Large intestine (tissue), 3 donors: ENCODE measurements around the gene KIRREL2. TPM values are rescaled to one million over a fixed set of nuclear protein-coding genes. Genes with fewer than 3 reads are reported as not detected.

Experiments
- DNase-seq, 2 donors: peaks; one replicate each; pipeline versions ENCODE4 v3.0.0 to v3.0.0-alpha.2; 2013
- H3K27ac ChIP-seq: one replicate; pipeline ENCODE4 v1.5.1; 2013; ENCODE audit warnings: low read length
- H3K27me3 ChIP-seq: 2 replicates; pipeline ENCODE4 v1.6.1; 2013; ENCODE audit warnings: low read length; ENCODE audit not compliant: control insufficient read depth, insufficient read depth
- H3K36me3 ChIP-seq: 2 replicates; pipeline ENCODE4 v1.6.1; 2013; ENCODE audit warnings: low read length; ENCODE audit not compliant: control insufficient read depth, insufficient read depth
- H3K4me1 ChIP-seq: one replicate; pipeline ENCODE4 v1.6.1; 2013; ENCODE audit warnings: low read length; ENCODE audit not compliant: control insufficient read depth, insufficient read depth
- H3K4me3 ChIP-seq: one replicate; pipeline ENCODE4 v1.5.1; 2013; ENCODE audit warnings: low read length
- H3K9me3 ChIP-seq: one replicate; pipeline ENCODE4 v1.6.1; 2013; ENCODE audit warnings: mild to moderate bottlenecking, low read depth, low read length, moderate library complexity; ENCODE audit not compliant: control insufficient read depth
- WGBS: methylation state at CpG from one replicate; pipeline ENCODE4 v1.1.5; 2013; ENCODE audit warnings: low lambda C conversion rate; ENCODE audit not compliant: insufficient coverage; 5-methylcytosine and 5-hydroxymethylcytosine counted together
- polyA plus RNA-seq: library from polyadenylated mRNA; unstranded; fragments of 120-200 nt; gene quantifications from one replicate; pipeline ENCODE4 v1.2.1, GENCODE V29; 2013

The KIRREL2 gene
- polyA plus RNA-seq, 1 donor, result 1.8 TPM

DNA sequence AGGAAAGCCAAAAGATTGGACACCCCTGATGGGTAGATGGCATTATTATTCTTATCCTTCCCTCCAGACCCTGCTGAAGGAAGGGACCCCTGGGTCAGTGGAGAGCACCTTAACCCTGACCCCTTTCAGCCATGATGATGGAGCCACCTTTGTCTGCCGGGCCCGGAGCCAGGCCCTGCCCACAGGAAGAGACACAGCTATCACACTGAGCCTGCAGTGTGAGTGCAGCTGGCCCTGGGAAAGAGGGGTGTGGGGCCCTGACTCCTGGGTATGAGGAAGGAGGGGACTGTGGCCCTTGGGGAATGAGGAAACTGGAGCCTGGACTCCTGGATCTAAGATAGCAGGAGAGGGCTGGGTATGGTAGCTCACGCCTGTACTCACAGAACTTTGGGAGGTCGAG lies 2.7 kb downstream of the KIRREL2 start:
- no peak overlapping the region for H3K4me3 ChIP-seq
- H3K36me3 ChIP-seq, result no peaks in the 10 kb centered on the region
- H3K9me3 ChIP-seq, result peaks cover 5% of the 10 kb centered on the region
- peaks cover 9% of the 10 kb centered on the region for H3K4me1 ChIP-seq
- DNase-seq, result no peak
- WGBS, result no CpG with 5 or more reads among the region's 4 CpGs
- peaks cover 86% of the 10 kb centered on the region for H3K27me3 ChIP-seq
- H3K27ac ChIP-seq, result no peak overlapping the region

DNA sequence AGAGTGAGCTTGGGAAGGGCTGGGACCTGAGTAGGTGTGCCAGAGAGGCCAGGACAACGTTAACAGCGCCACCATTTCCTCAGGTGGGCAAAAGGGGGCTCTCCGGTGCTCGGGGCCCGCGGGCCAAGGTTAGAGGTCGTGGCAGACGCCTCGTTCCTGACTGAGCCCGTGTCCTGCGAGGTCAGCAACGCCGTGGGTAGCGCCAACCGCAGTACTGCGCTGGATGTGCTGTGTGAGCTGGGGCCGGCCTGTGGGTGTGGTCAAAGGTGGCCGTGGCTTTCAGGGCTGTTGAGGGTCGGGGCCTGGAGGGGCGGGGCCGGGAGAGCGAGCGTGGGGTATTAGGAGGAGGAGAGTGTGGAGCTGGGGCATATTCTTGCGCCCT lies 3.7 kb downstream of the KIRREL2 start:
- no CpG with 5 or more reads among the region's 24 CpGs for WGBS

DNA sequence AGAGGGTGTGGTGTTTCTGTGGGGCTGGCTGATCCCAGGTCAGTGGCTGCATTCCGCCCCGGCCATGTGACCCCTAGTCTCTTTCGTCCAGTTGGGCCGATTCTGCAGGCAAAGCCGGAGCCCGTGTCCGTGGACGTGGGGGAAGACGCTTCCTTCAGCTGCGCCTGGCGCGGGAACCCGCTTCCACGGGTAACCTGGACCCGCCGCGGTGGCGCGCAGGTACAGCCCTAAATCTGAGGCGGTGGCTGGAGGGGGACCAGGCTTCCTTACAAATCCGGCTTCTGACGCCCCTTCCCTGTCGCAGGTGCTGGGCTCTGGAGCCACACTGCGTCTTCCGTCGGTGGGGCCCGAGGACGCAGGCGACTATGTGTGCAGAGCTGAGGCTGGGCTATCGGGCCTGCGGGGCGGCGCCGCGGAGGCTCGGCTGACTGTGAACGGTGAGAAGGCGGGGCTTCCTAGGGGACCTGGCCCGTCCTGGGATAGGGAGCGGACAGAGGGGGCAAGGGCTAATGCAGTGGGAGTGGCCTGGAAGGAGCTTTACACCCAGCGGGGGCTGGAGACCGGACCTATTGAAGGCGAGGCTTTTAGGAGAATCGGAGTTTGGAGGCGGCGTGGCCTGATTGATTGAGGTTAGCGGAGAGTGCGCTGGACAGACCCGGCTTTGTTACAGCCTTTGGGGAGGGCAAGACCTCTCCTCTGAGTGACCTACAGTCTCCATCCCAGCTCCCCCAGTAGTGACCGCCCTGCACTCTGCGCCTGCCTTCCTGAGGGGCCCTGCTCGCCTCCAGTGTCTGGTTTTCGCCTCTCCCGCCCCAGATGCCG lies 4.3 kb downstream of the KIRREL2 start:
- Histone ChIP-seq H3K27me3 (peaks cover 76% of the 10 kb centered on the region), H3K4me1 (peaks cover 9% of the 10 kb centered on the region), H3K36me3 (no peaks in the 10 kb centered on the region), H3K27ac (no peak overlapping the region), H3K9me3 (peaks cover 5% of the 10 kb centered on the region), H3K4me3 (no peak overlapping the region)
- no CpG with 5 or more reads among the region's 55 CpGs for WGBS
- no peak for DNase-seq

More for the DNA sequence above, 3.7 kb downstream of the KIRREL2 start:
- no peak for DNase-seq
- peaks cover 5% of the 10 kb centered on the region for H3K9me3 ChIP-seq
- no peaks in the 10 kb centered on the region for H3K36me3 ChIP-seq
- peaks cover 77% of the 10 kb centered on the region for H3K27me3 ChIP-seq
- H3K4me1 ChIP-seq, result peaks cover 9% of the 10 kb centered on the region
- no peak overlapping the region for H3K4me3 ChIP-seq
- H3K27ac ChIP-seq, result no peak overlapping the region

DNA sequence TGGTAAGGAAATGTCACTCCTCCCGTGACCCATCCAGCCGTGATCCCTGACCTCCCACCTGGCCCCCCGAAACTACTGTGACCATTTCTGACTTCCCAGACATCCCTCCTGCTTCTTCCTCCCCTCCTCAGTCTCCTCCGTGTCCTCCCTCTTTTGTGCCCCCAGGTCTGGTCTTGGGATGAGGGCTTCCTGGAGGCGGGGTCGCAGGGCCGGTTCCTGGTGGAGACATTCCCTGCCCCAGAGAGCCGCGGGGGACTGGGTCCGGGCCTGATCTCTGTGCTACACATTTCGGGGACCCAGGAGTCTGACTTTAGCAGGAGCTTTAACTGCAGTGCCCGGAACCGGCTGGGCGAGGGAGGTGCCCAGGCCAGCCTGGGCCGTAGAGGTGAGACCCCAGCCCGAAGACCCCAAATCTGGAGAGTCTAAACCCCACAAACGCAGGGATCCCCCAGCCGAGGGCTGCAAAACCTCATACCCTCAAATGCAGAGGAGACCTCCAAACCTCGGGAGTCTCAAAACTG lies 5.0 kb downstream of the KIRREL2 start:
- no CpG with 5 or more reads among the region's 19 CpGs for WGBS
- Histone ChIP-seq H3K4me3 (no peak overlapping the region), H3K36me3 (no peaks in the 10 kb centered on the region), H3K9me3 (peaks cover 3% of the 10 kb centered on the region), H3K4me1 (peaks cover 3% of the 10 kb centered on the region), H3K27me3 (peaks cover 75% of the 10 kb centered on the region), H3K27ac (no peak overlapping the region)
- DNase-seq, result no peak

DNA sequence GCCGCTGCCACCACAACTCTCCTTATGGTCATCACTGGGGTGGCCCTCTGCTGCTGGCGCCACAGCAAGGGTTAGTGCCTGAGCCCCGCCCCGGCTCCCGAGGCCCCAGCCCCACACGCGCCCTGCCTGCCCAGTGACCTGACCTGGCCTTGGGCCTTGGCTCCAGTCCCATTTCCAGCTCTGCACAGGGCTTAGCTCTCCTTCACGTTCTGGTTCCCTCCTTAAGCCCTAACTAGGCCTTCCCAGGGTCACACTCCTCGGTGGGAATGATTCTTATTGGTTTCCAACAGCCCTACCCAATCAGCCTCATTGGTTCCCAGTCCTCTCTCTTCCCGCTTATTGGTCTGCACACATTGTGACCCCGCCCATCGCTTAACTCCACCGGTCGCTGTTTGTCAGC lies 5.8 kb downstream of the KIRREL2 start:
- peaks cover 2% of the 10 kb centered on the region for H3K9me3 ChIP-seq
- H3K27me3 ChIP-seq, result peaks cover 75% of the 10 kb centered on the region
- H3K27ac ChIP-seq, result no peak overlapping the region
- no peak overlapping the region for H3K4me3 ChIP-seq
- no peaks in the 10 kb centered on the region for H3K4me1 ChIP-seq
- H3K36me3 ChIP-seq, result no peaks in the 10 kb centered on the region
- DNase-seq, result no peak
- WGBS, result 67% methylated on average over 1 of the region's 14 CpGs

DNA sequence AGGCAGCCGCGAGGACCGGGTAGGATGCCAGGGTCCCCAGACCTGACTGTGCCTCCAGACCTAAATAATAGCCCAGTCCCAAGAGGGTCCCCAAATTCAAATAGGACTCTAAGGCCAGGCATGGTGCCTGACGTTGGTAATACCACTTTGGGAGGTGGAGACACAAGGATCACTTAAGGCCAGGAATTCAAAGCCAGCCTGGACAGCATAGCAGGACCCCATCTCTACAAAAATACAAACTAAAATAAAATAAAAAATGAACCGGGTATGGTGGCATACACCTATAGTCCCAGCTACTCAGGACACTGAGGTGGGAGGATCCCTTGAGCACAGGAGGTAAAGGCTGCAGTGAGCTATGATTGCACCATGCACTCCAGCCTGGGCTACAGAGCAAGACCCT lies 6.3 kb downstream of the KIRREL2 start:
- Histone ChIP-seq H3K27me3 (peaks cover 75% of the 10 kb centered on the region), H3K27ac (no peak overlapping the region), H3K4me3 (no peak overlapping the region), H3K9me3 (peaks cover 2% of the 10 kb centered on the region), H3K4me1 (peaks cover 1% of the 10 kb centered on the region), H3K36me3 (no peaks in the 10 kb centered on the region)
- no peak for DNase-seq
- WGBS, result 100% methylated on average over 1 of the region's 5 CpGs

DNA sequence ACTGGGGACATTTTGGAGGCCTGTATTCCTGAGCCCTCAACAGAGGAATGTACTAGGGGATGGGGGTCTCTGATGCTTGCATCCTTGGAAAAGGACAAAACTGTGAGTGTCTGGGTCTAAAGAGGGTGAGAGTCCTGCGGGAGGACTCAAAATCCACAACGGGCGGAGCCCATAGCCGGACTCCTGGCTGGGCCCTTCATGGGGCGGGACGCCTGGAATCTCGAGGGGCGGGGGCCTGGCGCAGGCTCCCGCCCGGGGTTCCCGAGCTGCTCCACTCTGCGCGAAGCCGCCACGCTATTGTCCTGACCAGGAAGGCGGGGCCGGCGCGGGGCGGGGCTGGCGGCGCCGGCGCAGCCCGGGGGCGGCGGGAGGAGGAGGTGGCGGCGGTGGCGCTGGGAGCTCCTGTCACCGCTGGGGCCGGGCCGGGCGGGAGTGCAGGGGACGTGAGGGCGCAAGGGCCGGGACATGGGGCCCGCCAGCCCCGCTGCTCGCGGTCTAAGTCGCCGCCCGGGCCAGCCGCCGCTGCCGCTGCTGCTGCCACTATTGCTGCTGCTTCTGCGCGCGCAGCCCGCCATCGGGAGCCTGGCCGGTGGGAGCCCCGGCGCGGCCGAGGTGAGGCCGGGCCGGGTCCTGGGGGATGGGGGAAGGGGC lies 11.6 kb downstream of the KIRREL2 start, which contains the start of gene APLP1:
APLP1 (plus strand) TSS at position 403 of the 651 bp plus-strand sequence; CDS start at position 466, 63 bp downstream.
- Histone ChIP-seq H3K4me3 (peak within 1 kb of the TSS; percentile 31), H3K9me3 (peaks cover 6% of the 10 kb centered on the region), H3K36me3 (no peaks in the 10 kb centered on the region), H3K4me1 (peaks cover 19% of the 10 kb centered on the region), H3K27ac (no peak within 1 kb of the TSS), H3K27me3 (peaks cover 58% of the 10 kb centered on the region)
- WGBS, result no CpG with 5 or more reads among the region's 60 CpGs
- peak; percentile 19 to 63 for DNase-seq

DNA sequence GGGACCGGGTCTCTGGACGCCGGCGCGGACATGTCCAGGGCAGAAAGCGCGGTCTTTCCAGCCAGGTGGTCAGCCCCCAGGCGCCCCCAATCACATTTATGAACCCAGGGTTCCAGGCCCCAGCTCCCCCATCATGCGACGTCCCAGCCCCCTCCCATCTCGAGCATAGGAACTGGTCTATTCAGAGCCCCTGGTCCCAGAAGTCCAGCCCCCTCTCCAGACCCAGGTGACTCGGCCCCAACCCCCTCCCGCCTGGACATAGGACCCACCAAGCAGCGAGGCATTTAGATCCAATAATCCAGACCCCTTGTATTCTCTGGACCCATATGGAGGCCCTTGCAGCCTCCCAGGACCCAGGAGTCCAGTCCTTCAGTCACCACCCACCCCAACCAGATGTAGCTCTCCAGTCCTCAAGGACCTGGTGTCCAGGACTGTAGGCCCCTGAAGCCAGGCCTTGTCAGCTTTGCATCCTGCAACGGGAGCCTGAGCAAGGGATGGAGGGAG lies 12.2 kb downstream of the KIRREL2 start:
- no peak overlapping the region for H3K27ac ChIP-seq
- no CpG with 5 or more reads among the region's 15 CpGs for WGBS
- peaks cover 19% of the 10 kb centered on the region for H3K4me1 ChIP-seq
- no peaks in the 10 kb centered on the region for H3K36me3 ChIP-seq
- peaks cover 6% of the 10 kb centered on the region for H3K9me3 ChIP-seq
- H3K4me3 ChIP-seq, result peak overlapping the region; percentile 31
- H3K27me3 ChIP-seq, result peaks cover 58% of the 10 kb centered on the region
- no peak for DNase-seq

DNA sequence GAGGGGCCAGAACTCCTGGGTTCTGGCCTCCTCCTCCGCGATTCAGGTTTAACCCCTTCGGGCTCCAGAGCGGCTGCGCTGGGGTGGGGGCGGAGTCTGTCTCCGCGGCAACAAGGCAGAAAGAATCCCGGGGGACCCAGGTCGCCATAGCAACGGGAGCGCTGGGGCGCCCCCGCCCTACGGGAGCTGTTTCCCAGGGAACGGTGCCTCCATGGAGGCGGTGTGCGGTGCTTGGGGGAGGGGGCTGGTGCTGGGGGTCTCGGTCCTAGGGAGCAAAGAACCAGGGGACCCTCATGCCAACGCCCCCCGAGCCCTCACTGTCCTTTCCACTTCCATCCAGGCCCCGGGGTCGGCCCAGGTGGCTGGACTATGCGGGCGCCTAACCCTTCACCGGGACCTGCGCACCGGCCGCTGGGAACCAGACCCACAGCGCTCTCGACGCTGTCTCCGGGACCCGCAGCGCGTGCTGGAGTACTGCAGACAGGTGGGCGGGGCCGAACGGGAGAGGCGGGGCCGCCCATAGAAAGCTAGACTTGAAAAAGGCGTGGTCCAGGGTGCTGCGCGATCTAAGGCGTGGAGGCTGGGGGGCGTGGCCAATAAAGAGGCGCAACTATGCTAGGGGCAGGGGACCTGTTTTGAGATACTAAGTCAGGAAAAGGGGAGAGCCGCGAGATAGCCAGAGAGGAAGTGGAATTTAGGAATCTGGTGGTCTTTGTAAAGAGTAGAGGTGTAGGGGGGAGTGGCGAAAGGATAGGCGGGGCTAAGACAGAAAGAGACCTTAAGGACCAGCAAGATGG lies 12.8 kb downstream of the KIRREL2 start:
- peak overlapping the region; percentile 31 for H3K4me3 ChIP-seq
- no peaks in the 10 kb centered on the region for H3K36me3 ChIP-seq
- peaks cover 19% of the 10 kb centered on the region for H3K4me1 ChIP-seq
- H3K9me3 ChIP-seq, result peaks cover 6% of the 10 kb centered on the region
- H3K27ac ChIP-seq, result no peak overlapping the region
- peak; percentile 43 to 72 for DNase-seq
- peaks cover 58% of the 10 kb centered on the region for H3K27me3 ChIP-seq
- 0% methylated on average over 4 of the region's 51 CpGs for WGBS
